Left ventricle myocardium inferior (tissue), 1 donor: Measurements from ENCODE around the gene SLC4A4. TPM values are rescaled to one million over a fixed set of nuclear protein-coding genes. Genes with fewer than 3 reads are reported as not detected.
"Not testable (repeated sequence)": the region's sequence is repeated elsewhere in the genome, so short reads cannot be mapped to it uniquely, and the experiment has no call there.

Experiments used
- DNase-seq: peaks from one replicate; pipeline ENCODE4 v3.0.0-alpha.2; 2020
- H3K27ac ChIP-seq: fragments of 200-600 bp; replicated peaks from 2 replicates; pipeline ENCODE4 v1.8.0; 2021
- H3K27me3 ChIP-seq: fragments of 200-600 bp; 2 replicates; pipeline ENCODE4 v1.8.0; 2021; ENCODE audit warnings: low read depth
- H3K36me3 ChIP-seq: fragments of 200-600 bp; 2 replicates; pipeline ENCODE4 v1.8.0; 2021
- H3K4me1 ChIP-seq: fragments of 200-600 bp; 2 replicates; pipeline ENCODE4 v1.8.0; 2021
- H3K4me3 ChIP-seq: fragments of 200-600 bp; 2 replicates; pipeline ENCODE4 v1.8.0; 2021; ENCODE audit warnings: mild to moderate bottlenecking, moderate library complexity
- H3K9me3 ChIP-seq: fragments of 200-600 bp; replicated peaks from 2 replicates; pipeline ENCODE4 v1.8.0; 2021
- CTCF ChIP-seq: fragments of 200-600 bp; IDR thresholded peaks from 2 replicates; pipeline ENCODE4 v1.8.0; 2021; ENCODE audit warnings: antibody characterized with exemption, mild to moderate bottlenecking, borderline replicate concordance
- intact Hi-C: fragments of 100-400 bp; cut with micrococcal nuclease; formaldehyde crosslinking; loops from one replicate; pipeline ENCODE4 v1.11.0; 2022
- total RNA-seq: library from RNA; stranded (reverse); fragmentation: NEBNext Ultra II Directional; extraction: Animal tissue kit (Norgen Biotek cat#: 25700); gene quantifications from one replicate; pipeline ENCODE4 v1.2.1, GENCODE V29; 2021
- donor health status: DM: no; HTN: yes; CAD: no; lungs with severe emphysema.

SLC4A4 gene
- total RNA-seq, 1 donor from 2014 or later: 29.8 TPM

DNA sequence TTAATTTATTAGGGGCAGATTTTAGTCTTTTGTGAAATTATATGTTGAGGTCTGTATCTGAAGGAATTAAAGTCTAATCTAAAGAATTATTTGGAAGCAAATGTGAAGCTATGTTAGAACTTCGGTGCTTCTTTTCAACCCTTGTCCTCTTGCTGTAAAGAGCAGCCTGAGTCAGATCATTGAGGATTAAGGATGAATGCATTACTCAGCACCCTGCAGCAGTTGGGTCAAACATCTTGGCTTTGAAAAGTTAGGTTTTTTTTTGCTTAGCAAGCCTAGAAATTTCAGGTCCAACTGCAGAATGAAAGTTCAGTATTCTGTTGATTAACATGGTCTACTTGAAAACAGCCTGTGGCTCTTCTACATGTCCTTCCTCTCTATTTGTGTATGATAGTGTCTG lies 57.6 kb downstream of the SLC4A4 start:
- no peaks in the 10 kb centered on the region for H3K27me3 ChIP-seq
- intact Hi-C loops: no loop called here
- TF ChIP-seq CTCF: no peak
- no peaks in the 10 kb centered on the region for H3K36me3 ChIP-seq
- no peak overlapping the region for H3K4me3 ChIP-seq
- no peaks in the 10 kb centered on the region for H3K9me3 ChIP-seq
- no peak overlapping the region for H3K27ac ChIP-seq
- DNase-seq: no peak
- peaks cover 5% of the 10 kb centered on the region for H3K4me1 ChIP-seq

DNA sequence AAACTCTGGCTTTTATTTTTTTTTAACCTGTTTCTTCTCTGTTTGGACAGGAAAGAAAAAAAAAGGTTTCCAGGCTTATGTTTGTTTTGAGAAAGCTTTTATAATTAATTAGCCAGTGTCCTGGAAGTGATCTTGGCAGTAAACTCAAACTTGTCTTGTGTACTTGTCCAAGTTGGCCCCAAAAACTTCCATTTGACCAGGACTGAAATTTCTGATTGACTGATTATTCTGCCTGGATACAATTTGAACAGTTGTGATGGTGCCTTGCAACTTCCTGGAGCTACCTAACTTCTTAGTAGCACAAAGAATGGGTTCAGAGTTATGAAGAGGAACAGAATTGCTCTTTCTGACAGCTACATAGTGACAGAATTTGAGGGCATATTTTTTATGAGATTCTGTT lies 62.0 kb downstream of the SLC4A4 start:
- TF ChIP-seq CTCF: no peak
- Histone ChIP-seq H3K4me3 (no peak overlapping the region), H3K27ac (no peak overlapping the region), H3K27me3 (no peaks in the 10 kb centered on the region), H3K9me3 (no peaks in the 10 kb centered on the region), H3K4me1 (peaks cover 5% of the 10 kb centered on the region), H3K36me3 (no peaks in the 10 kb centered on the region)
- no peak for DNase-seq
- intact Hi-C loops: no loop called here

DNA sequence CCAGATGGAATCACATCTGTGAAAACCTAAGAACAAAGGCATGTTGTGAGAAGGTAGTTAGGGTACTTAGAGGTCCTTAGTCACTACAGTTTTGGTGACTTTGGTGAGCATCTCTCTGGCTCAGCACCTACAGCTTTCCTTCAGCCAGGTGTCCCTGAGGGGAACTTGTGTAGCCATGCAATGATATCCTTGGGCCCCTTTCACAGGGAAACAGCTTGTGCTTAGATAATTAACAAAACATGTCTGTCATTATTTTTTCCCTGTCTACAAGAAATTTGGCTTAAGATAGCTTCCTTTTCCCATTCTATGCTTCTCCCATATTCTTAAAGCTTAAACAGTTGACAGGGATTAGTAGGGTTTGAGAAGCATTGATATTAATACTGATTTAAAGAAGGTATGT lies 63.8 kb downstream of the SLC4A4 start:
- Histone ChIP-seq H3K27me3 (no peaks in the 10 kb centered on the region), H3K9me3 (no peaks in the 10 kb centered on the region), H3K4me1 (peaks cover 10% of the 10 kb centered on the region), H3K36me3 (no peaks in the 10 kb centered on the region), H3K27ac (no peak overlapping the region), H3K4me3 (no peak overlapping the region)
- intact Hi-C loops: no loop called here
- TF ChIP-seq CTCF: no peak
- DNase-seq: no peak

DNA sequence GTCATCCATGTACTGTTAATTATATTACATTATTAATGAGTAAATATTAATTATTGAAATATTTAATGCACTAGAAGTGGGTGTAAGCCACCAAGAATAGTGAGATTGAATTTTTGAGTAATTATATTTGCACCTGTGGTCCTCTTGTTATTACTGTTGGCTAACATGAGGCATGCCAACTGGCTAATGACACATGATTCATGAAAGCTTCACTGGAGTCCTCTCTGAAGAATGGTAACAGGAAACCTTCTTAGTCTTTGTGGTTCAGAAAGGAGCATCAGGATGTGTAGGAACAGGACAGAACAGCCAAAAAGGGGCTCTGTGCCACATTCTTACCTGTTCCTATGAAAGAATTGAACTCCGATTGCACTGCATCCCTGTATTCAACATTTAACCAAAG lies 65.2 kb downstream of the SLC4A4 start:
- H3K36me3 ChIP-seq: no peaks in the 10 kb centered on the region
- H3K9me3 ChIP-seq: peaks cover 6% of the 10 kb centered on the region
- H3K27me3 ChIP-seq: no peaks in the 10 kb centered on the region
- peaks cover 10% of the 10 kb centered on the region for H3K4me1 ChIP-seq
- no peak overlapping the region for H3K27ac ChIP-seq
- DNase-seq: no peak
- no peak for TF ChIP-seq CTCF
- H3K4me3 ChIP-seq: no peak overlapping the region
- intact Hi-C loops: no loop called here

GRCh38 chr4:71405791-71406190 lies 67.0 kb downstream of the SLC4A4 start:
- no peak for DNase-seq
- Histone ChIP-seq H3K27ac (no peak overlapping the region), H3K27me3 (no peaks in the 10 kb centered on the region), H3K9me3 (peaks cover 12% of the 10 kb centered on the region), H3K36me3 (no peaks in the 10 kb centered on the region), H3K4me3 (no peak overlapping the region), H3K4me1 (peaks cover 9% of the 10 kb centered on the region)
- intact Hi-C loops: no loop called here
- no peak for TF ChIP-seq CTCF

- H3K36me3 ChIP-seq: no peaks in the 10 kb centered on the region
- H3K27ac ChIP-seq: no peak overlapping the region
- no peak for TF ChIP-seq CTCF
- H3K9me3 ChIP-seq: peaks cover 12% of the 10 kb centered on the region
- no peak for DNase-seq
- no peak overlapping the region for H3K4me3 ChIP-seq
- H3K4me1 ChIP-seq: peaks cover 5% of the 10 kb centered on the region
- no peaks in the 10 kb centered on the region for H3K27me3 ChIP-seq
- intact Hi-C loops: no loop called here
Observed at GRCh38 chr4:71406459-71406963, 67.7 kb downstream of the SLC4A4 start.

GRCh38 chr4:71408961-71409360 lies 70.1 kb downstream of the SLC4A4 start:
- H3K4me3 ChIP-seq, H3K27ac ChIP-seq, H3K4me1 ChIP-seq, DNase-seq, intact Hi-C loops, H3K27me3 ChIP-seq, H3K36me3 ChIP-seq: not testable (repeated sequence)
- peaks cover 12% of the 10 kb centered on the region for H3K9me3 ChIP-seq
